Thoracic aorta (tissue), 2 donors: ENCODE measurements around the gene BCL2. TPM values are rescaled to one million over a fixed set of nuclear protein-coding genes. Genes with fewer than 3 reads are reported as not detected.

Experiments
- ATAC-seq: fragments of 150-250 bp; one replicate; pipeline ENCODE4 v1.8.0; 2017; ENCODE audit warnings: low read depth; ENCODE audit not compliant: insufficient number of reproducible peaks, low FRiP score
- DNase-seq: peaks from one replicate; pipeline ENCODE4 v3.0.0-alpha.2; 2020; ENCODE audit warnings: low spot score
- H3K27ac ChIP-seq, 2 donors: fragments of 200-600 bp; sonication (generic); 1 replicate in 1 of 2; 2 replicates in 1 of 2; pipeline ENCODE4 v1.5.1; 2016; ENCODE audit warnings: mild to moderate bottlenecking in 2 of 2, moderate library complexity in 2 of 2
- H3K27me3 ChIP-seq: fragments of 200-600 bp; sonication (generic); replicated peaks from 2 replicates; pipeline ENCODE4 v1.6.0; 2016; ENCODE audit warnings: mild to moderate bottlenecking; ENCODE audit not compliant: insufficient read depth
- H3K36me3 ChIP-seq: fragments of 200-600 bp; sonication (generic); one replicate; pipeline ENCODE4 v1.5.1; 2016
- H3K4me1 ChIP-seq, 2 donors: fragments of 200-600 bp; sonication (generic); 1 replicate in 1 of 2; 2 replicates in 1 of 2; pipeline versions ENCODE4 v1.5.1 to v1.6.0; 2016; ENCODE audit warnings: low read depth in 2 of 2, mild to moderate bottlenecking in 1 of 2; ENCODE audit not compliant: control insufficient read depth in 1 of 2
- H3K4me3 ChIP-seq: fragments of 200-600 bp; sonication (generic); 2 replicates; pipeline ENCODE4 v1.5.1; 2016; ENCODE audit warnings: mild to moderate bottlenecking
- H3K9me3 ChIP-seq: fragments of 200-600 bp; sonication (generic); 2 replicates; pipeline ENCODE4 v1.5.1; 2016
- total RNA-seq, 2 donors: library from RNA; depleted of rRNA; stranded (reverse); fragments of >200 nt; gene quantifications; one replicate each; pipeline versions ENCODE4 v1.1.0 to v1.2.3, GENCODE V29; 2016
- TF ChIP-seq, protein P1 (sequence below): fragments of 200-600 bp; sonication (generic); IDR thresholded peaks from one replicate; pipeline ENCODE4 v1.5.1; 2019; ENCODE audit warnings: antibody characterized with exemption

The BCL2 gene
- total RNA-seq, 2 donors from 2014 or later: 22.9 to 29.3 TPM

DNA sequence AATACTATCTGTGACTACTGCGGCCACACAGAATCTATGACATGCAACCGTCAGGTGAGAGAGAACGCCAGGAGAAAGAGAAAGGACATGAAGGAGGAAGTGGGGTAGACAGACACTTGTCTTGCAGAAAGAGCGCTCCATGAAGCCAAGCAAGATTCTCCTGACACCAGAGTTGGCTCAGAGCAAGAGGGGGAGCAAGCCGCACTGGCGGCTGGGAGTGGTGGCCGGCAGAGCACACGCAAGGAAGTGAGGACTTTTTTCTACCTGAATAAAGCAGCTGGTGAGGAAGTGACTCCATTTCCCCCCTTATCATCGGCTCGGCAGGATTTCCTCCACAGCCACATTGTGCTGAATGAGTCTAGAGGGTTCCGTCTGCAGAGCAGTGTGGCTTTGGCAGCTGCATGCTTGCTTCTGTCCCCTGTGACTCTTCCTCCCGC, 181.6 kb downstream of the BCL2 start:
- DNase-seq: no peak
- no peaks in the 10 kb centered on the region for H3K36me3 ChIP-seq
- no peaks in the 10 kb centered on the region for H3K4me1 ChIP-seq
- H3K4me3 ChIP-seq: peak overlapping the region; percentile 34
- H3K27me3 ChIP-seq: no peaks in the 10 kb centered on the region
- no peak overlapping the region for H3K27ac ChIP-seq
- TF ChIP-seq, protein P1, sequence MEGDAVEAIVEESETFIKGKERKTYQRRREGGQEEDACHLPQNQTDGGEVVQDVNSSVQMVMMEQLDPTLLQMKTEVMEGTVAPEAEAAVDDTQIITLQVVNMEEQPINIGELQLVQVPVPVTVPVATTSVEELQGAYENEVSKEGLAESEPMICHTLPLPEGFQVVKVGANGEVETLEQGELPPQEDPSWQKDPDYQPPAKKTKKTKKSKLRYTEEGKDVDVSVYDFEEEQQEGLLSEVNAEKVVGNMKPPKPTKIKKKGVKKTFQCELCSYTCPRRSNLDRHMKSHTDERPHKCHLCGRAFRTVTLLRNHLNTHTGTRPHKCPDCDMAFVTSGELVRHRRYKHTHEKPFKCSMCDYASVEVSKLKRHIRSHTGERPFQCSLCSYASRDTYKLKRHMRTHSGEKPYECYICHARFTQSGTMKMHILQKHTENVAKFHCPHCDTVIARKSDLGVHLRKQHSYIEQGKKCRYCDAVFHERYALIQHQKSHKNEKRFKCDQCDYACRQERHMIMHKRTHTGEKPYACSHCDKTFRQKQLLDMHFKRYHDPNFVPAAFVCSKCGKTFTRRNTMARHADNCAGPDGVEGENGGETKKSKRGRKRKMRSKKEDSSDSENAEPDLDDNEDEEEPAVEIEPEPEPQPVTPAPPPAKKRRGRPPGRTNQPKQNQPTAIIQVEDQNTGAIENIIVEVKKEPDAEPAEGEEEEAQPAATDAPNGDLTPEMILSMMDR: no peak
- no peak for ATAC-seq
- no peaks in the 10 kb centered on the region for H3K9me3 ChIP-seq

DNA sequence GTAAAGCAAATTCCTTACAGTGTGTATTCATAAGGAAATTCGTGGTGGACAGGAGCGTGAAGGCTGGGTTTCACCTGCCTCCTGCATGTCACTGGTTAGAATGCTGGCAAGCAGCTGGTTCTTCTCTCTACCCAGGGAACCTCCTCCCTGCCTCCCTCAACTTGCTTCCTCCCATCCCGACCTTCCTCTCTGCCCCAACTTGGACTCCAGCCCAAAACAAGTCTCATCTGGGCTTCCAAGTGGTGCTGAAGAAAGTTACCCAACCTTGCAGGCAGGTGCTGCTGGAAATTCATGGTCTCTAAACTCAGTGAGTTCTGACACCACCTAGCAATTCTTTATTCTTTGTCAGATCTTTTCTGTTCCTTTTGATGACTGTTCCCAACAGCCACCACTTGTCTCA, 184.5 kb downstream of the BCL2 start:
- no peak overlapping the region for H3K27ac ChIP-seq
- TF ChIP-seq, protein P1: no peak
- no peaks in the 10 kb centered on the region for H3K9me3 ChIP-seq
- no peak for DNase-seq
- H3K4me3 ChIP-seq: no peak overlapping the region
- no peaks in the 10 kb centered on the region for H3K36me3 ChIP-seq
- no peak for ATAC-seq
- no peaks in the 10 kb centered on the region for H3K27me3 ChIP-seq
- peaks cover 7 to 20% of the 10 kb centered on the region in 2 donors for H3K4me1 ChIP-seq

DNA sequence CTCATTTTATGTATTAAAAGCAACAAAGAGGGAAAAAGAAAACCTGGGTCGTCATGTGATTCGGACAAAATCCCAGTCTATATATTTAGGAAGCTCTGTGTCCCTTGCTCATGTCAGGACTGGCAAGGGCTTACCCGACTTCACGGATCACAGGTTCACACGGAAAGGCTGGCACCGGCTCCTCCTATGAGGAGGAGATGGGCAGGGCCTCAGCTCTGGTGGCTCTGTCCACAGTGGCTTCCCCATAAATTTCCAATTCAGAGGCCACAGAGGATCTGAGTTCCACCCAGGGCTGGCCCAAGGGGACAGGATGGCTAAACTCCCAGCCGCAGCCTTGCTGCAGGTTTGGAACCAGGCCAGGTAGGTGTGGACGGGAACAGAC, 186.8 kb downstream of the BCL2 start:
- Histone ChIP-seq H3K9me3 (no peaks in the 10 kb centered on the region), H3K36me3 (no peaks in the 10 kb centered on the region), H3K4me3 (no peak overlapping the region), H3K4me1 (peaks cover 7 to 20% of the 10 kb centered on the region in 2 donors), H3K27ac (no peak overlapping the region), H3K27me3 (no peaks in the 10 kb centered on the region)
- TF ChIP-seq, protein P1: no peak
- no peak for DNase-seq
- no peak for ATAC-seq

DNA sequence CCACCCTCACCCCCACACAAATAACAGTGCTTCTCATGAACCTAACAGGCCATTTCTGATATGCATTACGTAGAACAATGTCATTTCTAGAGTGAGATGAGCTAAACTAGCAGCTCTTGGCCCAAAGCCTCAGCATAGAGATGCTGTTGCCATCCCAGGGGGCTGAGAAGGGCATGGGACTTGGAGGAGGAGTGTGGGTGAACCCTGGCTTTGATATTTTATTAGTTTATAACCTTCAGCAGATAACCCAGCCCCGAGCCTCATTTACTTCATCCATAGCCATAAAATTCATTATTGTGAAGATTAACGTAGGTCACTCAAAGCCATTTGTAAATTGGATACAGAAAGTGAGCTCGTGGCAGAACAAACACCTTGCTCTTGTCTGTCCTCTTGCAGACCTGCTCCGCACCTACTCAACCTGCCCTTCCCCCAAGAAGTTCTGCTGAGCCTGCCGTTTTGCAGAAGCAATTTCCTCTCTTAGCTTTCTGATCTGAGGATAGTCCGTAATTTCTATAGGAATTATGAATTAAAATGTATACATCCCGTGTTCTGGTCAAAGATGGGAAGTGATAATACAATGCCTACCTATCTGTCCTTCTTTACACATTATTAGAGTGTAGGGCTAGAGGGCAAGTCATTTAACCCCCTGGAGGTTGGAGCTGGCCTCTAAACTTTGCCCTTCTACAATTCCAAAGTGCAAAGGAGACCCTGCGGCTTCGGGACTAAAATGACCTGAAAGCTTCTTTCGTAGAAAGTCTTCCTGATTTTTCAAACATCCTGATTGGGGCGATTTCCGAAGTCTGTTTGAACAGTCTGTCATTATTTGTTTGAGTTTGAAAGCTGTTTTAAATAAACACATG, 187.4 kb downstream of the BCL2 start:
- Histone ChIP-seq H3K27ac (peak overlapping the region; percentile 58 to 60), H3K4me3 (no peak overlapping the region), H3K9me3 (no peaks in the 10 kb centered on the region), H3K27me3 (no peaks in the 10 kb centered on the region), H3K36me3 (no peaks in the 10 kb centered on the region), H3K4me1 (peaks cover 7 to 20% of the 10 kb centered on the region in 2 donors)
- ATAC-seq: no peak
- TF ChIP-seq, protein P1: no peak
- no peak for DNase-seq

DNA sequence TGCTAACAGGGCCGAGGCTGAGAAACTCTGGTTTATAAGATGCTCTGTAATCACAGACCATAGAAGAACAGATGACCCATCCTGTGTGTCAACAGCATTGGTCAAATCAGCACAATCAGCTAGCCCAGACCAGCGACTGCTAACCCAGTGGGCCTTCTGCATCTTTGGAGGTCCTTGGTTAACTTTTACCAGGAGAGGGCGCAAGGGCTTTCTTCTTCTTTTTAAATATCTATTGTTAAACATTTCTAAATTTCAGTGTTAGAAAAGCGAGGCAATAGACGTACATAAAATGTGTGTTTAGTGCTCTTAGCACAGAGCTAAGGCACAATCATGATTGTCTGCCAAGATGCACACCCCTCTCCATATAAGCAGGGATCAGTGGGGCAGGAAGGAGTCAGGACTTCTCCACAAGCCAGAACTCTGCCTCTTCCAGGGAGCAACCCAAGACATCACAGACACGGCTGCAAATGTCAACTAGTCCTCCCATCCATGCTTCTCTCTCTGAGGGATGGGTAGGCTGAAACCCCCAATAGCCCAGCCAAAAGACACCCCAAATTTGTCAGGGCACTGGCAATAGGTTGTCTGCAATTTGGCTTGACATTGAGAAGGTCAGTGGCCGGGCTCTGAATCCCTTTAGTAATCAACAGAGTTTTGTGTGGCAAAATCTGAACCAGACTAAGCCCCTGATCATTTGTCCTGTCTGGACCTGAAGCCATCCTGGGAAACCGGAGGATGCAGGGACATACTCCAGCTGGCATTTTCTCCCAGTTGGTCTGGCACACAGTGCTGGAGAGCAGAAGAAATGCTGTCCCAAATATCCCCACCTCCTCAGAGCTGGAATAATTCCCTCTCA, 188.2 kb downstream of the BCL2 start:
- no peaks in the 10 kb centered on the region for H3K27me3 ChIP-seq
- H3K4me3 ChIP-seq: peak overlapping the region; percentile 3
- H3K36me3 ChIP-seq: no peaks in the 10 kb centered on the region
- peak overlapping the region; percentile 58 to 60 for H3K27ac ChIP-seq
- peaks cover 7 to 20% of the 10 kb centered on the region in 2 donors for H3K4me1 ChIP-seq
- peak; percentile 36 for DNase-seq
- ATAC-seq: no peak
- TF ChIP-seq, protein P1: peak; percentile 59
- no peaks in the 10 kb centered on the region for H3K9me3 ChIP-seq
